ENCODE measurements around the gene PRDM16. TPM values are rescaled to one million over a fixed set of nuclear protein-coding genes. Genes with fewer than 3 reads are reported as not detected.

PRDM16 gene
- total and polyA plus RNA-seq, 2 experiments from 2014 or later = 0.14 to 0.16 TPM

DNA sequence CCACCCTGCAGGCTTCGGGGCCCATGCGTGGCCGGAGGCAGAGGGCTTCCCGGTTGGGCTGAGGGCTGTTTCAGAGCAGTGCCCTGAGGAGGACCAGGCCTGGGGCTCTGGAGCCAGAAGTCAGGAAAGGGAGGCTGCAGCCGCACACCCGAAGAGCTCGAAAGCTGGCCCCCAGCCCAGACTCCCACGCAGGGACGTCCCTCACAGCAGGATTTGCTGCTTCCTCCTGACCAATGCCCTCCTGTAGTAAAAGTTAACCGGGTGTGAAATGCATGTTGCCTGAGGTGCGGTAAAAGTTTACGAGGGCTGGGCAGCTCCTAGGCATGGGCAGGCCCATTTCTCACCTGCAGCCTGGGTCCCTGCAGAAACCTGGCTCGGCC is 283.9 kb downstream of the PRDM16 start:
- H3K27me3 ChIP-seq (ENCODE audit: insufficient read depth) = no peaks in the 10 kb centered on the region
- H3K9me2 ChIP-seq (ENCODE audit: insufficient read depth) = no peaks in the 10 kb centered on the region
- H3K4me1 Mint-ChIP-seq = peaks cover 24% of the 10 kb centered on the region
- no peaks in the 10 kb centered on the region for H3K36me3 Mint-ChIP-seq (ENCODE audit: low read depth)
- TF ChIP-seq EZH2 (IDR thresholded peaks at IDR 0.05; ENCODE audit: low read depth, unreplicated experiment) (no peak), CREB1 (CRISPR knock-in tag; IDR thresholded peaks at IDR 0.05; ENCODE audit: low read depth) (no peak), ZNF331 (CRISPR knock-in tag; IDR thresholded peaks at IDR 0.05; ENCODE audit: low read depth) (no peak), POLR2AphosphoS5 (IDR thresholded peaks at IDR 0.05; ENCODE audit: low read depth) (no peak), NANOG (IDR thresholded peaks at IDR 0.05; ENCODE audit: borderline replicate concordance) (no peak), EZH2phosphoT487 (IDR thresholded peaks at IDR 0.05; ENCODE audit: unreplicated experiment) (no peak), STAT1 (IDR thresholded peaks at IDR 0.05; ENCODE audit: unreplicated experiment) (no peak), JUNB (IDR thresholded peaks at IDR 0.05; ENCODE audit: unreplicated experiment) (no peak), ZNF114 (CRISPR knock-in tag; IDR thresholded peaks at IDR 0.05) (no peak)
- TF ChIP-seq, protein P1, sequence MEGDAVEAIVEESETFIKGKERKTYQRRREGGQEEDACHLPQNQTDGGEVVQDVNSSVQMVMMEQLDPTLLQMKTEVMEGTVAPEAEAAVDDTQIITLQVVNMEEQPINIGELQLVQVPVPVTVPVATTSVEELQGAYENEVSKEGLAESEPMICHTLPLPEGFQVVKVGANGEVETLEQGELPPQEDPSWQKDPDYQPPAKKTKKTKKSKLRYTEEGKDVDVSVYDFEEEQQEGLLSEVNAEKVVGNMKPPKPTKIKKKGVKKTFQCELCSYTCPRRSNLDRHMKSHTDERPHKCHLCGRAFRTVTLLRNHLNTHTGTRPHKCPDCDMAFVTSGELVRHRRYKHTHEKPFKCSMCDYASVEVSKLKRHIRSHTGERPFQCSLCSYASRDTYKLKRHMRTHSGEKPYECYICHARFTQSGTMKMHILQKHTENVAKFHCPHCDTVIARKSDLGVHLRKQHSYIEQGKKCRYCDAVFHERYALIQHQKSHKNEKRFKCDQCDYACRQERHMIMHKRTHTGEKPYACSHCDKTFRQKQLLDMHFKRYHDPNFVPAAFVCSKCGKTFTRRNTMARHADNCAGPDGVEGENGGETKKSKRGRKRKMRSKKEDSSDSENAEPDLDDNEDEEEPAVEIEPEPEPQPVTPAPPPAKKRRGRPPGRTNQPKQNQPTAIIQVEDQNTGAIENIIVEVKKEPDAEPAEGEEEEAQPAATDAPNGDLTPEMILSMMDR (conservative IDR thresholded peaks at IDR 0.05; ENCODE audit: low read depth in 2 of 2) = no peak
- TF ChIP-seq, protein P2, sequence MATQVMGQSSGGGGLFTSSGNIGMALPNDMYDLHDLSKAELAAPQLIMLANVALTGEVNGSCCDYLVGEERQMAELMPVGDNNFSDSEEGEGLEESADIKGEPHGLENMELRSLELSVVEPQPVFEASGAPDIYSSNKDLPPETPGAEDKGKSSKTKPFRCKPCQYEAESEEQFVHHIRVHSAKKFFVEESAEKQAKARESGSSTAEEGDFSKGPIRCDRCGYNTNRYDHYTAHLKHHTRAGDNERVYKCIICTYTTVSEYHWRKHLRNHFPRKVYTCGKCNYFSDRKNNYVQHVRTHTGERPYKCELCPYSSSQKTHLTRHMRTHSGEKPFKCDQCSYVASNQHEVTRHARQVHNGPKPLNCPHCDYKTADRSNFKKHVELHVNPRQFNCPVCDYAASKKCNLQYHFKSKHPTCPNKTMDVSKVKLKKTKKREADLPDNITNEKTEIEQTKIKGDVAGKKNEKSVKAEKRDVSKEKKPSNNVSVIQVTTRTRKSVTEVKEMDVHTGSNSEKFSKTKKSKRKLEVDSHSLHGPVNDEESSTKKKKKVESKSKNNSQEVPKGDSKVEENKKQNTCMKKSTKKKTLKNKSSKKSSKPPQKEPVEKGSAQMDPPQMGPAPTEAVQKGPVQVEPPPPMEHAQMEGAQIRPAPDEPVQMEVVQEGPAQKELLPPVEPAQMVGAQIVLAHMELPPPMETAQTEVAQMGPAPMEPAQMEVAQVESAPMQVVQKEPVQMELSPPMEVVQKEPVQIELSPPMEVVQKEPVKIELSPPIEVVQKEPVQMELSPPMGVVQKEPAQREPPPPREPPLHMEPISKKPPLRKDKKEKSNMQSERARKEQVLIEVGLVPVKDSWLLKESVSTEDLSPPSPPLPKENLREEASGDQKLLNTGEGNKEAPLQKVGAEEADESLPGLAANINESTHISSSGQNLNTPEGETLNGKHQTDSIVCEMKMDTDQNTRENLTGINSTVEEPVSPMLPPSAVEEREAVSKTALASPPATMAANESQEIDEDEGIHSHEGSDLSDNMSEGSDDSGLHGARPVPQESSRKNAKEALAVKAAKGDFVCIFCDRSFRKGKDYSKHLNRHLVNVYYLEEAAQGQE (IDR thresholded peaks at IDR 0.05; ENCODE audit: unreplicated experiment) = no peak
- TF ChIP-seq, protein P3, sequence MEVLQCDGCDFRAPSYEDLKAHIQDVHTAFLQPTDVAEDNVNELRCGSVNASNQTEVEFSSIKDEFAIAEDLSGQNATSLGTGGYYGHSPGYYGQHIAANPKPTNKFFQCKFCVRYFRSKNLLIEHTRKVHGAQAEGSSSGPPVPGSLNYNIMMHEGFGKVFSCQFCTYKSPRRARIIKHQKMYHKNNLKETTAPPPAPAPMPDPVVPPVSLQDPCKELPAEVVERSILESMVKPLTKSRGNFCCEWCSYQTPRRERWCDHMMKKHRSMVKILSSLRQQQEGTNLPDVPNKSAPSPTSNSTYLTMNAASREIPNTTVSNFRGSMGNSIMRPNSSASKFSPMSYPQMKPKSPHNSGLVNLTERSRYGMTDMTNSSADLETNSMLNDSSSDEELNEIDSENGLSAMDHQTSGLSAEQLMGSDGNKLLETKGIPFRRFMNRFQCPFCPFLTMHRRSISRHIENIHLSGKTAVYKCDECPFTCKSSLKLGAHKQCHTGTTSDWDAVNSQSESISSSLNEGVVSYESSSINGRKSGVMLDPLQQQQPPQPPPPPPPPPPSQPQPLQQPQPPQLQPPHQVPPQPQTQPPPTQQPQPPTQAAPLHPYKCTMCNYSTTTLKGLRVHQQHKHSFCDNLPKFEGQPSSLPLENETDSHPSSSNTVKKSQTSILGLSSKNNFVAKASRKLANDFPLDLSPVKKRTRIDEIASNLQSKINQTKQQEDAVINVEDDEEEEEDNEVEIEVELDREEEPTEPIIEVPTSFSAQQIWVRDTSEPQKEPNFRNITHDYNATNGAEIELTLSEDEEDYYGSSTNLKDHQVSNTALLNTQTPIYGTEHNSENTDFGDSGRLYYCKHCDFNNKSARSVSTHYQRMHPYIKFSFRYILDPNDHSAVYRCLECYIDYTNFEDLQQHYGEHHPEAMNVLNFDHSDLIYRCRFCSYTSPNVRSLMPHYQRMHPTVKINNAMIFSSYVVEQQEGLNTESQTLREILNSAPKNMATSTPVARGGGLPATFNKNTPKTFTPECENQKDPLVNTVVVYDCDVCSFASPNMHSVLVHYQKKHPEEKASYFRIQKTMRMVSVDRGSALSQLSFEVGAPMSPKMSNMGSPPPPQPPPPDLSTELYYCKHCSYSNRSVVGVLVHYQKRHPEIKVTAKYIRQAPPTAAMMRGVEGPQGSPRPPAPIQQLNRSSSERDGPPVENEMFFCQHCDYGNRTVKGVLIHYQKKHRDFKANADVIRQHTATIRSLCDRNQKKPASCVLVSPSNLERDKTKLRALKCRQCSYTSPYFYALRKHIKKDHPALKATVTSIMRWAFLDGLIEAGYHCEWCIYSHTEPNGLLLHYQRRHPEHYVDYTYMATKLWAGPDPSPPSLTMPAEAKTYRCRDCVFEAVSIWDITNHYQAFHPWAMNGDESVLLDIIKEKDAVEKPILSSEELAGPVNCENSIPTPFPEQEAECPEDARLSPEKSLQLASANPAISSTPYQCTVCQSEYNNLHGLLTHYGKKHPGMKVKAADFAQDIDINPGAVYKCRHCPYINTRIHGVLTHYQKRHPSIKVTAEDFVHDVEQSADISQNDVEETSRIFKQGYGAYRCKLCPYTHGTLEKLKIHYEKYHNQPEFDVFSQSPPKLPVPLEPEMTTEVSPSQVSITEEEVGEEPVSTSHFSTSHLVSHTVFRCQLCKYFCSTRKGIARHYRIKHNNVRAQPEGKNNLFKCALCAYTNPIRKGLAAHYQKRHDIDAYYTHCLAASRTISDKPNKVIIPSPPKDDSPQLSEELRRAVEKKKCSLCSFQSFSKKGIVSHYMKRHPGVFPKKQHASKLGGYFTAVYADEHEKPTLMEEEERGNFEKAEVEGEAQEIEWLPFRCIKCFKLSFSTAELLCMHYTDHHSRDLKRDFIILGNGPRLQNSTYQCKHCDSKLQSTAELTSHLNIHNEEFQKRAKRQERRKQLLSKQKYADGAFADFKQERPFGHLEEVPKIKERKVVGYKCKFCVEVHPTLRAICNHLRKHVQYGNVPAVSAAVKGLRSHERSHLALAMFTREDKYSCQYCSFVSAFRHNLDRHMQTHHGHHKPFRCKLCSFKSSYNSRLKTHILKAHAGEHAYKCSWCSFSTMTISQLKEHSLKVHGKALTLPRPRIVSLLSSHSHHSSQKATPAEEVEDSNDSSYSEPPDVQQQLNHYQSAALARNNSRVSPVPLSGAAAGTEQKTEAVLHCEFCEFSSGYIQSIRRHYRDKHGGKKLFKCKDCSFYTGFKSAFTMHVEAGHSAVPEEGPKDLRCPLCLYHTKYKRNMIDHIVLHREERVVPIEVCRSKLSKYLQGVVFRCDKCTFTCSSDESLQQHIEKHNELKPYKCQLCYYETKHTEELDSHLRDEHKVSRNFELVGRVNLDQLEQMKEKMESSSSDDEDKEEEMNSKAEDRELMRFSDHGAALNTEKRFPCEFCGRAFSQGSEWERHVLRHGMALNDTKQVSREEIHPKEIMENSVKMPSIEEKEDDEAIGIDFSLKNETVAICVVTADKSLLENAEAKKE (CRISPR knock-in tag; IDR thresholded peaks at IDR 0.05) = no peak
- TF ChIP-seq, protein P4, sequence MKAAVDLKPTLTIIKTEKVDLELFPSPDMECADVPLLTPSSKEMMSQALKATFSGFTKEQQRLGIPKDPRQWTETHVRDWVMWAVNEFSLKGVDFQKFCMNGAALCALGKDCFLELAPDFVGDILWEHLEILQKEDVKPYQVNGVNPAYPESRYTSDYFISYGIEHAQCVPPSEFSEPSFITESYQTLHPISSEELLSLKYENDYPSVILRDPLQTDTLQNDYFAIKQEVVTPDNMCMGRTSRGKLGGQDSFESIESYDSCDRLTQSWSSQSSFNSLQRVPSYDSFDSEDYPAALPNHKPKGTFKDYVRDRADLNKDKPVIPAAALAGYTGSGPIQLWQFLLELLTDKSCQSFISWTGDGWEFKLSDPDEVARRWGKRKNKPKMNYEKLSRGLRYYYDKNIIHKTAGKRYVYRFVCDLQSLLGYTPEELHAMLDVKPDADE (IDR thresholded peaks at IDR 0.05) = no peak
- H3K36me3 ChIP-seq (ENCODE audit: insufficient read depth) = no peaks in the 10 kb centered on the region
- no peak overlapping the region for H3K27ac Mint-ChIP-seq
- no peak for DNase-seq (ENCODE audit: low spot score)
- H2AFZ ChIP-seq = peak overlapping the region; percentile 57
- 0 out of 3 replicates have a peak overlapping the region, but pooled peaks have one; percentile 63 for H3K4me3 Mint-ChIP-seq
- H3K4me2 ChIP-seq = peak overlapping the region; percentile 67
- H3K9me3 Mint-ChIP-seq = no peaks in the 10 kb centered on the region
- H3K4me1 ChIP-seq (ENCODE audit: insufficient read depth) = peaks cover 9% of the 10 kb centered on the region
- no peaks in the 10 kb centered on the region for H3K79me2 ChIP-seq (replicated peaks; ENCODE audit: insufficient read depth)
- 0 out of 2 replicates have a peak overlapping the region, but pooled peaks have one; percentile 28 for H3K27ac ChIP-seq (ENCODE audit: low read depth)
- no peaks in the 10 kb centered on the region for H3F3A ChIP-seq (replicated peaks; ENCODE audit: low read depth)
- peaks cover 19% of the 10 kb centered on the region for H3K27me3 Mint-ChIP-seq (ENCODE audit: insufficient read depth, low read depth, poor library complexity)
- H4K20me1 ChIP-seq (replicated peaks; ENCODE audit: insufficient read depth) = no peaks in the 10 kb centered on the region
- 0 out of 2 replicates have a peak overlapping the region, but pooled peaks have one; percentile 42 for H3K4me3 ChIP-seq
- peak; percentile 26 for ATAC-seq

All from GM23338 (cell line).